HepG2 (cell line): ENCODE measurements around the gene SLC26A2. TPM values are rescaled to one million over a fixed set of nuclear protein-coding genes. Genes with fewer than 3 reads are reported as not detected.
A peak's percentile ranks its signal among the peaks of the same experiment; 100 is the strongest.

Experiments
- CBX5 ChIP-seq: sonication (generic); formaldehyde crosslinking; IDR thresholded peaks from 2 replicates; pipeline ENCODE4 v1.4.0; 2020; ENCODE audit warnings: missing genetic modification reagents, borderline replicate concordance
- ETS1 ChIP-seq: sonication (generic); formaldehyde crosslinking; IDR thresholded peaks from 2 replicates; pipeline ENCODE4 v1.4.0; 2020; ENCODE audit warnings: missing genetic modification reagents
- FLYWCH1 ChIP-seq: sonication (generic); formaldehyde crosslinking; IDR thresholded peaks from 2 replicates; pipeline ENCODE4 v1.8.1; 2023; ENCODE audit warnings: mild to moderate bottlenecking, missing genetic modification reagents
- HCFC1 ChIP-seq: fragments of 150-350 bp; IDR thresholded peaks from 2 replicates; pipeline ENCODE4 v1.6.1; 2014; ENCODE audit warnings: low read depth, low read length
- HMGXB4 ChIP-seq, 2 experiments: sonication (generic) in 1 of 2; formaldehyde crosslinking in 1 of 2; IDR thresholded peaks; 2 replicates each; pipeline versions ENCODE4 v1.4.0 to v1.6.1; 2018 to 2020; ENCODE audit warnings: missing genetic modification reagents in 2 of 2, borderline replicate concordance in 1 of 2, low read depth in 1 of 2, mild to moderate bottlenecking in 1 of 2, missing biosample characterization in 1 of 2
- LRRFIP1 ChIP-seq: sonication (generic); formaldehyde crosslinking; conservative IDR thresholded peaks from 2 replicates; pipeline ENCODE4 v1.4.0; 2020; ENCODE audit warnings: missing genetic modification reagents
- NFE2L2 ChIP-seq: fragments of 150-350 bp; IDR thresholded peaks from 2 replicates; pipeline ENCODE4 v1.6.1; 2014; ENCODE audit warnings: low read length
- NFRKB ChIP-seq: fragments of 450-650 bp; IDR thresholded peaks from 2 replicates; pipeline ENCODE4 v1.6.1; 2017
- NFYC ChIP-seq: IDR thresholded peaks from 2 replicates; pipeline ENCODE4 v1.6.1; 2016; ENCODE audit warnings: missing genetic modification reagents, missing compliant biosample characterization
- NKX3-1 ChIP-seq: sonication (generic); formaldehyde crosslinking; IDR thresholded peaks from 2 replicates; pipeline ENCODE4 v1.5.0; 2020; ENCODE audit warnings: missing genetic modification reagents
- PCBP1 ChIP-seq: fragments of 200-400 bp; formaldehyde crosslinking; IDR thresholded peaks from 2 replicates; pipeline ENCODE4 v1.6.1; 2017; ENCODE audit warnings: mild to moderate bottlenecking, low read depth, low read length, borderline replicate concordance
- RAD21 ChIP-seq: fragments of 450-650 bp; formaldehyde crosslinking; IDR thresholded peaks from 2 replicates; pipeline ENCODE4 v1.5.0; 2020; ENCODE audit warnings: mild to moderate bottlenecking
- ZC3H4 ChIP-seq: sonication (generic); formaldehyde crosslinking; IDR thresholded peaks from 2 replicates; pipeline ENCODE4 v1.4.0; 2020; ENCODE audit warnings: missing genetic modification reagents, borderline replicate concordance
- ZNF280D ChIP-seq: sonication (generic); formaldehyde crosslinking; IDR thresholded peaks from 2 replicates; pipeline ENCODE4 v1.5.1; 2020; ENCODE audit warnings: mild to moderate bottlenecking, missing genetic modification reagents
- ZNF614 ChIP-seq: IDR thresholded peaks from 2 replicates; pipeline ENCODE4 v1.6.1; 2018; ENCODE audit warnings: missing biosample characterization, missing genetic modification reagents, inconsistent platforms, borderline replicate concordance
- ZNF720 ChIP-seq: sonication (generic); formaldehyde crosslinking; IDR thresholded peaks from 2 replicates; pipeline ENCODE4 v1.4.0; 2020; ENCODE audit warnings: missing genetic modification reagents
- ZNF770 ChIP-seq: sonication (generic); formaldehyde crosslinking; IDR thresholded peaks from 2 replicates; pipeline ENCODE4 v1.5.0; 2020; ENCODE audit warnings: mild to moderate bottlenecking, missing genetic modification reagents
- ZNF788 ChIP-seq: sonication (generic); formaldehyde crosslinking; IDR thresholded peaks from 2 replicates; pipeline ENCODE4 v1.5.0; 2020; ENCODE audit warnings: mild to moderate bottlenecking, missing genetic modification reagents, borderline replicate concordance
- polyA plus RNA-seq, 8 experiments: library from polyadenylated mRNA; depleted of rRNA in 3 of 8; stranded (reverse) in 7 of 8; unstranded in 1 of 8; fragments of >200 nt; fragmentation: Illumina TruSeq in 4 of 8; extraction: Trizol in 4 of 8; gene quantifications; 2 replicates each; pipeline versions ENCODE4 v1.2.1 to v1.2.3, GENCODE V29; 2011 to 2016; ENCODE audit warnings: low read depth in 4 of 8, missing spikeins in 1 of 8, mixed read lengths in 1 of 8; ENCODE audit not compliant: insufficient read depth in 1 of 8
- total RNA-seq, 5 experiments: library from RNA; depleted of rRNA; stranded (reverse); fragments of >200 nt; fragmentation: Illumina TruSeq; extraction: Trizol; gene quantifications; 2 replicates each; pipeline ENCODE4 v1.2.3, GENCODE V29; 2016; ENCODE audit warnings: low read depth in 1 of 5

SLC26A2 gene
- total and polyA plus RNA-seq, 2 of the 13 experiments (the other 11 are each of a cell fraction or from before 2014, with no cell fraction given), result 2.2 to 7.9 TPM

GRCh38 chr5:149932445-149933350, 27.9 kb upstream of the SLC26A2 start (continued):
- TF ChIP-seq HMGXB4 (CRISPR knock-in tag; IDR thresholded peaks at IDR 0.05; ENCODE audit: borderline replicate concordance in 1 of 2, low read depth in 1 of 2) (peak; percentile 51 to 57; a peak in 2 of 4 replicates), FLYWCH1 (CRISPR knock-in tag) (no peak), ZNF280D (no peak), LRRFIP1 (no peak), ZC3H4 (CRISPR knock-in tag) (no peak), RAD21 (CRISPR knock-in tag) (peak; percentile 61; the same call in 1 of the 2 replicates), ZNF720 (CRISPR knock-in tag) (no peak), NFE2L2 (no peak), NFRKB (no peak), ETS1 (CRISPR knock-in tag) (no peak), NKX3-1 (CRISPR knock-in tag) (no peak), PCBP1 (no peak), ZNF770 (peak; percentile 29; the same call in 1 of the 2 replicates), ZNF788 (no peak), CBX5 (CRISPR knock-in tag) (0 out of 2 replicates have a peak, but pooled peaks have one; percentile 17), HCFC1 (no peak), NFYC (no peak), ZNF614 (0 out of 2 replicates have a peak, but pooled peaks have one; percentile 48)
